HTERT RPE-1 (cell line): ENCODE measurements around the gene STK25.
"Not testable (repeated sequence)": the region's sequence is repeated elsewhere in the genome, so short reads cannot be mapped to it uniquely, and the experiment has no call there.

Source experiments
- in situ Hi-C: fragments of 300-500 bp; cut with MboI; formaldehyde crosslinking; loops from 4 replicates; pipeline ENCODE4 v1.14.3; 2020; ENCODE audit warnings: low sequenced_read_pairs

The STK25 gene

DNA sequence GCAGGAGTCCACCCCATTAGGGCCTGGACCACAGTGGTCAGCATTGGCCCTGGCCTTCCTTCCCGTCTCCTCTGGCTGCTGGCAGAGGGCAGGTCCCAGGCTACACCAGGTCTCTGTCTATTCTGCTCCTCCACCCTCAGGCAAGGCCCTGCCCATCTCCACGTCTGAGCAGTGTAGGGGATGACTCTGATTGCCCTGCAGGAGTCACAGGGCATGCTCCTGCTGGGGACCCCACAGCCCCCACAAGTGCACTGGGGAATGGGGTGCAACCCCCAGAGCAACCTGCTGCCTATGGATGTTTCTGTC is 40.0 kb downstream of the STK25 start:
- in situ Hi-C loops: no loop called here

GRCh38 chr2:241467777-241468475 is 40.5 kb downstream of the STK25 start:
- in situ Hi-C loops: no loop called here

GRCh38 chr2:241466230-241466629 is 42.2 kb downstream of the STK25 start:
- in situ Hi-C loops: no loop called here

DNA sequence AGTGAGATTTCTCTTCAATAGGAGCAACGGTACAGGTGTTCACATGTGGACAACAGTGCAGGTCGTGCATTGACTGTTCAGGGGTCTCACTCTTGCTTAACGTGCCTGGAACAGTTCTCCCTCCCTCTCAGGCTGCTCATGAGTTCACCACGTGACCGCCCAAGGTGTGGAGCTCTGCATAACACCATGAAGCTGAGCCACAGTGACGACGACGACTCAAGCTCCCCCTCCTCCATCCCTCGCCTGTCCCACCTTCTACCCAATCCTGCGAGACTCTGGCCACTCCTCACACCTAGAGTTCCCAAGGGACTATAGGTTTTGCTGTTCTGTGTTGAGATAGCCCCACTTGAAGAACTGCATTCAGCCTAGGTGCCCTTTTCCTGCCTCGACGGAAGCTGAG is 42.8 kb downstream of the STK25 start:
- in situ Hi-C loops: no loop called here

DNA sequence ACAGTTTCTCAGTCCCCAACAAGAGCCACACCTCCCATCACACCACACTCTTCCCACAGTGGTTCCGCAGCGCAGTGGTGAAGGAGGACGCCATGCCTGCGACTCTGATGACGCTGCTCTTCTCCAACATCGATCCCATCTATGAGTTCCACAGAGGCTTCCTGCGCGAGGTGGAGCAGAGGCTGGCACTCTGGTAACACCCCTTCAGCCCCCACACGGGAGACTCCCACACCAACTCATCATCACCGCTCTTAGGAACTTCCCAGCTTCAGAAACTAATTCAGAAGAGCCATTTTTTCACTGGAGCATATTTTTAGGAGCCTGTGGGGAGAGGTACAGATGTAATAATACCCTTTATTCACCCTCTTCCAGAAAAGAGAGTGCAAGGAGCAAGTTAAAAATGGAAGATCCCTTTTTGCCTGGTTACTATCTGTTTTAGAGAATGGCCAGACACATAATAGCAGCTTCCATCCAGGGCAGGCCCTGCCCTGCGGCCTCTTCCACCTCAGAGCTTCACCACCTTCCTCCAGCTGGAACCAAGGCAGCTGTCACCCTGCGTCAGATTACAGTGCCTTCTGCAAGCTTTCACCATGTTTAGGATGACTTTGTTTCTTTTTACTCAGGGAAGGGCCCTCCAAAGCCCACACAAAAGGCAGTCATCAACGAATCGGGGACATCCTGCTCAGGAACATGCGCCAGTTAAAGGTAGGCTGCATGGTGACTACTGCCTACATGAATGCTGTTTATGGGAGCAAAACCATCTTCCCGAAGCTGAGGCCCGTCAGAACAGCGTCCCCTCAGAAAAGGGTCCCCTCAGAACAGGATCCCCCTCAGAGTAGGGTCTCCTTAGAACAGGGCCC is 44.9 kb downstream of the STK25 start:
- in situ Hi-C loops: no loop called here

- in situ Hi-C loops: no loop called here
These were observed 46.4 kb downstream of the STK25 start for GRCh38 chr2:241461693-241462677.

- in situ Hi-C loops: no loop called here
These were observed 47.8 kb downstream of the STK25 start for GRCh38 chr2:241460631-241461030.

- in situ Hi-C loops: no loop called here
These were observed 48.9 kb downstream of the STK25 start for GRCh38 chr2:241459520-241459919.

DNA sequence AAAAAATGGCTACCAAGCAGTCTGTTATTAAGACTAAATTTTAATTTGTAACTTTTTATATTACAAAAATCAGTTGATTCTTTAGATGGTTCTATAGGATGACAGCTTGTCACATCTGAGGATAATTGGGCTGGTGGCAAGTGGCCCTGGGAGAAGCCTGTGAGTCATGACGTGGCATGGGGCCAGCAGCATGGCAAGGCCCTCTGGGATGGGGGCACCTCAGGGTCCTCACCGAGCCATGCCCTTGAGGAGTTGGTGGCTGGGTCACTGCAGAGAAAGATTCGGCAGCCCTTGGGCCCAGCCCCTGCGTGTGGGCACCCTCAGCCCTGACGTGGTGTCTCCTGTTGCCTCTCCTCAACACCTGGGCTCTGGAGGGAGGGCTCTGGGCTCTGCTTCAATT is 49.7 kb downstream of the STK25 start:
- in situ Hi-C loops: no loop called here

GRCh38 chr2:241456546-241456945 is 51.8 kb downstream of the STK25 start:
- in situ Hi-C loops: no loop called here

GRCh38 chr2:241454837-241455485 is 53.4 kb downstream of the STK25 start:
- in situ Hi-C loops: no loop called here

GRCh38 chr2:241453919-241454318 is 54.5 kb downstream of the STK25 start:
- in situ Hi-C loops: not testable (repeated sequence)

GRCh38 chr2:241451840-241452506 is 56.4 kb downstream of the STK25 start:
- in situ Hi-C loops: no loop called here

- in situ Hi-C loops: not testable (repeated sequence)
These were observed 58.3 kb downstream of the STK25 start for GRCh38 chr2:241450092-241450491.

DNA sequence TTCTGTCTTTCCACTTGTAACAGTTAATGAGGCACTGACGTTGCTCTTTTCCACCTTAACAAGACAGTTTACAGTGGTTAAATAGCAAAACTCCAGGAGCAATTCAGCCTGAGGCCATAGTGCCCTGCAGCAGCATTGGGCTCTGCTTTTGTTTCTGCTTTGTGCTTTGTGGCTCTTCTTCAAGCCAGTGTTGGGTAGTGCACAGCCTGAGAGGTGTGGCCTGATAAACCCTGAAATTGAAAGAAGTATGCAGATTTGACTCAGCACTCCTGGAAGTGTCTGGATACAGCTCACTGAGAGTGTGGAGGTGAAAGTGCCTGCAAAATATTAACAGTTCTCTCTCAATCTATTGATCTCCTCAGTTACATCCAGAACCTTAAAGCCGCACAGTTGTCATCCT is 63.0 kb downstream of the STK25 start:
- in situ Hi-C loops: no loop called here

DNA sequence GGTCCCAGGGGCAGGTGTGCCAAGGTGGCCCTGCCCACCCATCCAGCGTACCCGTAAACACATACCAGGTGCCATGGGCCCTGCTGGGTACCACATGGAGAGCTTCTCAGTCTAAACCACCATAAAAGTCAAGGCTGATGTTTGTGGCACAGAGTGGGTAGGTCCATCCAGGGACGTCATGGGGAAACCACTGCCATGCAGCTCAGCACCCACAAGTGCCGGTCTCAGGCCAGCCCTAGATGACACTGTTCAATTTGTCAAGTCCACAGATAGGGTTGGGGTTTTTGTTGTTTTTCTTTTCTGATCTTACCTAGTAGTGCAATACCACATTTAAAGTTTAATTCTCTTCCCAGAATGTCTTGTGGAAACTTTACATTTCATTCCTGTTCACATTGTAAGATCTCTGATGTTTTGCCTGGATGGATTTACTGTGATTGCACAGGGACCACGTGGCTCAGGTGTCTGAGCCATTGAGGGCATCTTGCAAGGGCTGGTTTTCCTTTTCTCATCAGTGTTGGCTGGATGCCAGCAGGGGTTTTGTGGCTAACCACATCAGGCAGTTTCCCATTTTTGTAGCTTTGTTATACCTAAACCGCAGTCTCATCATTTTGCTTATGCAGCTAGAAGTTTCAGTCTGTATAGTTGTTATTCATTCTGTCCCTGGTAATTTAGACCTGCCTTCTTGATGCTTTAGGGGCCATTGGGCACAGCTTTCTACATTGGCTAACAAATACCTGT is 64.7 kb downstream of the STK25 start:
- in situ Hi-C loops: no loop called here
